ENCODE data around the gene STEAP1B.

GRCh38 chr7:22457471-22457870, 42.5 kb downstream of the STEAP1B start:
- TF ChIP-seq, protein P1, sequence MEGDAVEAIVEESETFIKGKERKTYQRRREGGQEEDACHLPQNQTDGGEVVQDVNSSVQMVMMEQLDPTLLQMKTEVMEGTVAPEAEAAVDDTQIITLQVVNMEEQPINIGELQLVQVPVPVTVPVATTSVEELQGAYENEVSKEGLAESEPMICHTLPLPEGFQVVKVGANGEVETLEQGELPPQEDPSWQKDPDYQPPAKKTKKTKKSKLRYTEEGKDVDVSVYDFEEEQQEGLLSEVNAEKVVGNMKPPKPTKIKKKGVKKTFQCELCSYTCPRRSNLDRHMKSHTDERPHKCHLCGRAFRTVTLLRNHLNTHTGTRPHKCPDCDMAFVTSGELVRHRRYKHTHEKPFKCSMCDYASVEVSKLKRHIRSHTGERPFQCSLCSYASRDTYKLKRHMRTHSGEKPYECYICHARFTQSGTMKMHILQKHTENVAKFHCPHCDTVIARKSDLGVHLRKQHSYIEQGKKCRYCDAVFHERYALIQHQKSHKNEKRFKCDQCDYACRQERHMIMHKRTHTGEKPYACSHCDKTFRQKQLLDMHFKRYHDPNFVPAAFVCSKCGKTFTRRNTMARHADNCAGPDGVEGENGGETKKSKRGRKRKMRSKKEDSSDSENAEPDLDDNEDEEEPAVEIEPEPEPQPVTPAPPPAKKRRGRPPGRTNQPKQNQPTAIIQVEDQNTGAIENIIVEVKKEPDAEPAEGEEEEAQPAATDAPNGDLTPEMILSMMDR (IDR thresholded peaks at IDR 0.05; ENCODE audit: low read depth, low read length): no peak
- TF ChIP-seq POLR2A (IDR thresholded peaks at IDR 0.05; ENCODE audit: extremely low read depth, insufficient read length) (no peak), MAX (IDR thresholded peaks at IDR 0.05; ENCODE audit: low read depth, low read length) (no peak)
